ENCODE data around the gene AKR1E2. TPM values are rescaled to one million over a fixed set of nuclear protein-coding genes. Genes with fewer than 3 reads are reported as not detected.

AKR1E2 gene
- total RNA-seq, 5 donors from 2014 or later (not counting 1 experiment from before 2014, with no cell fraction given): 3.7 to 24.5 (median 10.8) TPM

DNA sequence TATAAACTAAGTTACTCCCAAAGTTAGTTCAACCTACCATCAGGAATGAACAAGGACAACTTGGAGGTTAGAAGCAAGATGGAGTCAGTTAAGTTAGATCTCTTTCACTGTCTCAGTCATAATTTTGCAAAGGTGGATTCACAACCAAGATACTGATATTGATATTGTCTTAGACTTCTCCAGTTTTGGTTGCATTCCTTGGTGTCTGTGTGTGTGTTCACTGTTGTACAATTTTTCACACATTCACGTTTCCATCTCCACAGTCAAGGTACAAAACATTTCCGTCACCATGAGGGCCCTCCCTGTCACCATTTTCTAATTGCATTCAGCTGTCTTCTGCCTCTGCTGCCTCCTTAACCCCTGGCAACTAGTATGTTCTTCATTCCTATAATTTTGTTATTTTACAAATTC is 41.1 kb downstream of the AKR1E2 start:
- H3K36me3 ChIP-seq (ENCODE audit: control insufficient read depth in 2 of 2, extremely low read depth in 1 of 2, insufficient read depth in 1 of 2, low read length in 1 of 2): no peaks in the 10 kb centered on the region
- CTCF ChIA-PET: no interaction called here
- POLR2A ChIA-PET: no interaction called here

GRCh38 chr10:4867520-4868356 is 41.7 kb downstream of the AKR1E2 start:
- Mint-ChIP-seq H3K9me3 (no peaks in the 10 kb centered on the region), H3K27ac (no peak overlapping the region), H3K36me3 (no peaks in the 10 kb centered on the region), H3K4me3 (no peak overlapping the region), H3K27me3 (peaks cover 0 to 5% of the 10 kb centered on the region in 2 donors), H3K4me1 (peaks cover 0 to 5% (median 0%) of the 10 kb centered on the region in 3 donors)
- CTCF ChIA-PET: interaction anchor here in 1 of 2 donors (0.7 kb wide), 1 partner anchor 60 kb away, joined by 3 read pairs; no protein-coding TSS in a partner anchor
- WGBS (ENCODE audit: insufficient coverage): 72% methylated on average over 6 of the region's 9 CpGs
- Histone ChIP-seq H3K27me3 (replicated peaks in 1 of 2; ENCODE audit: control insufficient read depth in 2 of 2, extremely low read depth in 1 of 2, insufficient read depth in 2 of 2, low read length in 1 of 2) (no peaks in the 10 kb centered on the region), H3K4me3 (ENCODE audit: control insufficient read depth in 1 of 2, extremely low read depth in 1 of 2, low read length in 1 of 2) (no peak overlapping the region), H3K9me3 (no peaks in the 10 kb centered on the region), H3K27ac (ENCODE audit: low read length) (no peak overlapping the region), H3K4me1 (ENCODE audit: control insufficient read depth in 1 of 2, extremely low read depth in 1 of 2, insufficient read depth in 2 of 2, low read length in 2 of 2) (no peaks in the 10 kb centered on the region), H3K36me3 (ENCODE audit: control insufficient read depth in 2 of 2, extremely low read depth in 1 of 2, insufficient read depth in 1 of 2, low read length in 1 of 2) (no peaks in the 10 kb centered on the region)
- DNase-seq (no peak), ATAC-seq (replicated peaks in 1 of 4) (no peak)
- POLR2A ChIA-PET: no interaction called here

More for the DNA sequence above, 41.1 kb downstream of the AKR1E2 start:
- Histone ChIP-seq H3K4me1 (ENCODE audit: control insufficient read depth in 1 of 2, extremely low read depth in 1 of 2, insufficient read depth in 2 of 2, low read length in 2 of 2) (no peaks in the 10 kb centered on the region), H3K4me3 (ENCODE audit: control insufficient read depth in 1 of 2, extremely low read depth in 1 of 2, low read length in 1 of 2) (no peak overlapping the region), H3K27me3 (replicated peaks in 1 of 2; ENCODE audit: control insufficient read depth in 2 of 2, extremely low read depth in 1 of 2, insufficient read depth in 2 of 2, low read length in 1 of 2) (no peaks in the 10 kb centered on the region), H3K27ac (ENCODE audit: low read length) (no peak overlapping the region), H3K9me3 (no peaks in the 10 kb centered on the region)
- Mint-ChIP-seq H3K4me3 (no peak overlapping the region), H3K36me3 (no peaks in the 10 kb centered on the region), H3K27me3 (peaks cover 0 to 7% of the 10 kb centered on the region in 2 donors), H3K9me3 (no peaks in the 10 kb centered on the region), H3K27ac (no peak overlapping the region), H3K4me1 (peaks cover 0 to 5% (median 0%) of the 10 kb centered on the region in 3 donors)
- WGBS (ENCODE audit: insufficient coverage): no CpG with 5 or more reads among the region's 2 CpGs
- DNase-seq: no peak
- ATAC-seq (replicated peaks in 1 of 4): no peak

DNA sequence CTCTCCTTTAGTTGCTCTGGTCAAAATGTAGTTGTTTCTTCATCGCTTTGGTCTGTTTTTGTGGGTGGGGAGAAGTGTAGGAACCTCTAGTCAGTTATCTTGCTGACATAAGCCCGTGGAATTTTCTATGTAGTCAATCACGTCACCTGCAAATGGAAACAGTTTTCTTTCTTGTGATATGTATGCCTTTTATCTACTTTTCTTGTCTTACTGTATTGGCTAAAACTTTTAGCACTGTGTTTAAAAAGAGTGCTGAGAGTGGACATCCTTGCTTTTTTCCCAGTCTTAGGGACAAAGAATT is 42.3 kb downstream of the AKR1E2 start:
- H3K27me3 Mint-ChIP-seq: peaks cover 0 to 10% of the 10 kb centered on the region in 2 donors
- Histone ChIP-seq H3K27me3 (replicated peaks in 1 of 2; ENCODE audit: control insufficient read depth in 2 of 2, extremely low read depth in 1 of 2, insufficient read depth in 2 of 2, low read length in 1 of 2) (no peaks in the 10 kb centered on the region), H3K4me3 (ENCODE audit: control insufficient read depth in 1 of 2, extremely low read depth in 1 of 2, low read length in 1 of 2) (no peak overlapping the region), H3K9me3 (no peaks in the 10 kb centered on the region), H3K36me3 (ENCODE audit: control insufficient read depth in 2 of 2, extremely low read depth in 1 of 2, insufficient read depth in 1 of 2, low read length in 1 of 2) (no peaks in the 10 kb centered on the region), H3K4me1 (ENCODE audit: control insufficient read depth in 1 of 2, extremely low read depth in 1 of 2, insufficient read depth in 2 of 2, low read length in 2 of 2) (no peaks in the 10 kb centered on the region), H3K27ac (ENCODE audit: low read length) (no peak overlapping the region)
- CTCF ChIA-PET: interaction anchor here (0.7 to 1.1 kb wide), 2 partner anchors 16 to 60 kb away, joined by 3 to 4 read pairs; no protein-coding TSS in a partner anchor
- DNase-seq (no peak), ATAC-seq (replicated peaks in 1 of 4) (no peak)
- H3K9me3 Mint-ChIP-seq: no peaks in the 10 kb centered on the region
- no peak overlapping the region for H3K27ac Mint-ChIP-seq
- peaks cover 0 to 5% (median 0%) of the 10 kb centered on the region in 3 donors for H3K4me1 Mint-ChIP-seq
- no peak overlapping the region for H3K4me3 Mint-ChIP-seq
- POLR2A ChIA-PET: no interaction called here
- H3K36me3 Mint-ChIP-seq: no peaks in the 10 kb centered on the region
- WGBS (ENCODE audit: insufficient coverage): no CpG with 5 or more reads among the region's 3 CpGs

DNA sequence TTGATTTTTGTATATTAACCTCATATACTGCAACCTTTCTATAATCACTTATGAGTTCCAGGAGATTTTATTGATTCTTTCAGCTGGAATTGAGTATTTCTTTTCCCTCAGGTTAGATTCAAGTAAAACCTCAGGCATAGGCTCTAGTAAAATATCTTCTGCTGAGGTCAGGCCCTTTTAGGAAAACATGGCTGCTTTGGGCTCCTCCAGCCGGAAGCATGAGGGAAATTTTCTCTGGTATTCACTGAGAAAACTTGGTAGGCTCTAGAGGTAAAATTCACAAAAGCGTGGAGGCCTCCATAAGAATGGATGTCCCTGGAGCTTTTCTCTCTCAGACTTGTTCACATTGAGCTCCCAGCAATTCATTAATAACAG is 56.7 kb downstream of the AKR1E2 start:
- H3K36me3 ChIP-seq (ENCODE audit: control insufficient read depth in 2 of 2, extremely low read depth in 1 of 2, insufficient read depth in 1 of 2, low read length in 1 of 2): peaks cover 0 to 3% of the 10 kb centered on the region in 2 donors
- peaks cover 0 to 19% of the 10 kb centered on the region in 2 donors for H3K27me3 Mint-ChIP-seq
- no peak overlapping the region for H3K4me3 Mint-ChIP-seq
- WGBS (ENCODE audit: insufficient coverage): no CpG with 5 or more reads among the region's 2 CpGs
- H3K27me3 ChIP-seq (replicated peaks in 1 of 2; ENCODE audit: control insufficient read depth in 2 of 2, extremely low read depth in 1 of 2, insufficient read depth in 2 of 2, low read length in 1 of 2): no peaks in the 10 kb centered on the region
- no peak for ATAC-seq (replicated peaks in 1 of 4)
- no peak overlapping the region for H3K27ac Mint-ChIP-seq
- no peaks in the 10 kb centered on the region for H3K4me1 ChIP-seq (ENCODE audit: control insufficient read depth in 1 of 2, extremely low read depth in 1 of 2, insufficient read depth in 2 of 2, low read length in 2 of 2)
- no peak overlapping the region for H3K27ac ChIP-seq (ENCODE audit: low read length)
- no peak overlapping the region for H3K4me3 ChIP-seq (ENCODE audit: control insufficient read depth in 1 of 2, extremely low read depth in 1 of 2, low read length in 1 of 2)
- POLR2A ChIA-PET: no interaction called here
- no peak for DNase-seq
- CTCF ChIA-PET: no interaction called here
- peaks cover 11% of the 10 kb centered on the region for H3K36me3 Mint-ChIP-seq
- H3K9me3 ChIP-seq: no peaks in the 10 kb centered on the region
- H3K9me3 Mint-ChIP-seq: no peaks in the 10 kb centered on the region
- H3K4me1 Mint-ChIP-seq: peaks cover 0 to 2% (median 0%) of the 10 kb centered on the region in 3 donors

DNA sequence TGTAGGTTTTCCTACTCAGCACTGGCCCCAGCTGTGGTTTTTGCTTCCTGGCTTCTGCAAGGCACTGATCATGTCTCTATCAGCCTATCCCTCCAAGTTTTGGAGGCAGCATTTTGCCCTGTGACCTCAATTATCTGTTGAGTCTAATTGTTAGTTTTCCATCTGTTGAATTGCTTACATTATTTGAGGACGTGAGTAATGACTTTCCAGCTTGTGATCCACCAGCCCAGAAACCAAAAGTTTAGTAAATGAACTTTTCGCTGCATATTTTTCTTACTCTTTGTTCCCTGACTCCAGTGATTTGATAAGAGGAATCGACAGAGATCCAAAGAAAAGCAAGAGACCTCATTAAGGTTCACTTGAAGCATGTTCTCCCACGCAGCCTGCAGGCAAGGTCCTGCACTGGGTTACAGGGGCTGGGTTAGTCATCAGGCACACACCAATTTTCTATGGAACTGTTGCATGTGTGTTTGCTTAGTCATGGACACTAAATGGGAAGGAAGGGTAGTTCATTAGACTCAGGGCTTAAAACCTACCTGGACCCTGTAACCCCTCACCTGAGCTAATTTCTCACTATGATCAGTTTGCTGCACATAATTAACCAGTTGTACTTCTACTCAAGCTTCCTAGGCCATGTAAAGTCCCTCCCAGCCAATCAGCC is 57.2 kb downstream of the AKR1E2 start:
- no peaks in the 10 kb centered on the region for H3K4me1 ChIP-seq (ENCODE audit: control insufficient read depth in 1 of 2, extremely low read depth in 1 of 2, insufficient read depth in 2 of 2, low read length in 2 of 2)
- Mint-ChIP-seq H3K27ac (no peak overlapping the region), H3K4me1 (peaks cover 0 to 2% (median 0%) of the 10 kb centered on the region in 3 donors), H3K9me3 (no peaks in the 10 kb centered on the region), H3K4me3 (no peak overlapping the region), H3K36me3 (peaks cover 11% of the 10 kb centered on the region), H3K27me3 (peaks cover 0 to 17% of the 10 kb centered on the region in 2 donors)
- no peak overlapping the region for H3K4me3 ChIP-seq (ENCODE audit: control insufficient read depth in 1 of 2, extremely low read depth in 1 of 2, low read length in 1 of 2)
- H3K36me3 ChIP-seq (ENCODE audit: control insufficient read depth in 2 of 2, extremely low read depth in 1 of 2, insufficient read depth in 1 of 2, low read length in 1 of 2): peaks cover 0 to 3% of the 10 kb centered on the region in 2 donors
- ATAC-seq (replicated peaks in 1 of 4) (no peak), DNase-seq (no peak)
- no peak overlapping the region for H3K27ac ChIP-seq (ENCODE audit: low read length)
- H3K9me3 ChIP-seq: no peaks in the 10 kb centered on the region
- H3K27me3 ChIP-seq (replicated peaks in 1 of 2; ENCODE audit: control insufficient read depth in 2 of 2, extremely low read depth in 1 of 2, insufficient read depth in 2 of 2, low read length in 1 of 2): no peaks in the 10 kb centered on the region
- 100% methylated on average over 2 of the region's 4 CpGs for WGBS (ENCODE audit: insufficient coverage)
- POLR2A ChIA-PET: no interaction called here
- CTCF ChIA-PET: no interaction called here

- Mint-ChIP-seq H3K27me3 (peaks cover 0 to 17% of the 10 kb centered on the region in 2 donors), H3K36me3 (peaks cover 11% of the 10 kb centered on the region), H3K4me3 (no peak overlapping the region), H3K4me1 (peaks cover 0 to 2% (median 0%) of the 10 kb centered on the region in 3 donors), H3K27ac (no peak overlapping the region), H3K9me3 (no peaks in the 10 kb centered on the region)
- ChIA-PET CTCF (no interaction called here), POLR2A (no interaction called here)
- H3K4me1 ChIP-seq (ENCODE audit: control insufficient read depth in 1 of 2, extremely low read depth in 1 of 2, insufficient read depth in 2 of 2, low read length in 2 of 2): no peaks in the 10 kb centered on the region
- no peaks in the 10 kb centered on the region for H3K9me3 ChIP-seq
- H3K27ac ChIP-seq (ENCODE audit: low read length): no peak overlapping the region
- H3K27me3 ChIP-seq (replicated peaks in 1 of 2; ENCODE audit: control insufficient read depth in 2 of 2, extremely low read depth in 1 of 2, insufficient read depth in 2 of 2, low read length in 1 of 2): no peaks in the 10 kb centered on the region
- H3K36me3 ChIP-seq (ENCODE audit: control insufficient read depth in 2 of 2, extremely low read depth in 1 of 2, insufficient read depth in 1 of 2, low read length in 1 of 2): peaks cover 0 to 3% of the 10 kb centered on the region in 2 donors
- no peak for ATAC-seq (replicated peaks in 1 of 4)
- WGBS (ENCODE audit: insufficient coverage): 17% methylated on average over 2 of the region's 3 CpGs
- DNase-seq: no peak
- H3K4me3 ChIP-seq (ENCODE audit: control insufficient read depth in 1 of 2, extremely low read depth in 1 of 2, low read length in 1 of 2): no peak overlapping the region
These were observed 59.2 kb downstream of the AKR1E2 start for GRCh38 chr10:4885162-4885561.

Measured in T-cell (primary cell).